Calu3 (cell line): ENCODE measurements around the gene SART1. TPM values are rescaled to one million over a fixed set of nuclear protein-coding genes. Genes with fewer than 3 reads are reported as not detected.
"Not testable (repeated sequence)": the region's sequence is repeated elsewhere in the genome, so short reads cannot be mapped to it uniquely, and the experiment has no call there.

ENCODE experiments used
- BruUV-seq: library from RNA; stranded (reverse); fragments of 400-500 nt; replicated peaks from 2 replicates; lab custom pipeline; 2021; lab: Mats Ljungman, UMichigan
- CTCF ChIA-PET: fragments of 300-600 bp; sonication (Branson Sonifier 250); formaldehyde crosslinking; loops from one replicate; lab custom pipeline; 2022; ENCODE audit warnings: antibody characterized with exemption; lab: Charles Lee
- DNase-seq: peaks from one replicate; pipeline ENCODE4 v3.0.0; 2022
- H3K27ac Mint-ChIP-seq: one replicate; pipeline ENCODE4 v1.8.0; 2022; ENCODE audit warnings: mixed read lengths; ENCODE audit not compliant: unreplicated experiment
- H3K27me3 Mint-ChIP-seq: one replicate; pipeline ENCODE4 v1.8.0; 2022; ENCODE audit warnings: mixed read lengths; ENCODE audit not compliant: unreplicated experiment
- H3K36me3 Mint-ChIP-seq: one replicate; pipeline ENCODE4 v1.8.0; 2022; ENCODE audit warnings: mild to moderate bottlenecking, moderate library complexity, mixed read lengths; ENCODE audit not compliant: insufficient read depth, unreplicated experiment
- H3K4me1 Mint-ChIP-seq: one replicate; pipeline ENCODE4 v1.8.0; 2022; ENCODE audit warnings: mild to moderate bottlenecking, low read depth, mixed read lengths; ENCODE audit not compliant: unreplicated experiment
- H3K4me3 Mint-ChIP-seq: one replicate; pipeline ENCODE4 v1.8.0; 2022; ENCODE audit warnings: mild to moderate bottlenecking, low read depth, moderate library complexity, mixed read lengths; ENCODE audit not compliant: unreplicated experiment
- H3K9me3 Mint-ChIP-seq: one replicate; pipeline ENCODE4 v1.8.0; 2022; ENCODE audit warnings: low read depth, mixed read lengths; ENCODE audit not compliant: unreplicated experiment
- intact Hi-C: fragments of 100-400 bp; cut with micrococcal nuclease; formaldehyde crosslinking; loops from one replicate; pipeline ENCODE4 v1.10.0; 2022; ENCODE audit not compliant: unreplicated experiment
- total RNA-seq: library from RNA; stranded (reverse); gene quantifications from 2 replicates; pipeline ENCODE4 v1.2.3, GENCODE V29; 2022
- TF ChIP-seq, protein P1 (sequence below): fragments of 200-600 bp; IDR thresholded peaks from one replicate; pipeline ENCODE4 v1.8.0; 2022; ENCODE audit warnings: antibody characterized with exemption; ENCODE audit not compliant: unreplicated experiment

The SART1 gene
- total RNA-seq, 1 experiment from 2014 or later, result 47.2 TPM

DNA sequence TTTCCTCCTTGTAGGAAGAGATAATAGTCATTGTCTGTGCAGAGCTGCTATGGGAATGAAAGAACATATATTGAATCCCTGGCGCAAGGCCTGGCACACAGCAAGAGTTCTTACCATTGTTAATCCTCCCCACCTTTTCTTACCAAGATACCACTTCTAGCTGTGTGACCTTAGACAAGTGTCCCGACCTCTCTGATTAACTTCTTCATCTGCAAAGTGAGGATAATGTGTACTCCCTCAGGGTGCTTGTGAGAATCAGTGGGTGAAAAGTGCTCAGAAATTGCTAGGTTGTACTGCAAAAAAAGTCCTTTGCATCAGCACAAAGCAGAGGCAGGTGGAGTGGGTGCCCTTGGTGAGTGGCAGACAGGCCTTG is 46.5 kb downstream of the SART1 start:
- CTCF ChIA-PET, result no interaction called here
- TF ChIP-seq, protein P1, sequence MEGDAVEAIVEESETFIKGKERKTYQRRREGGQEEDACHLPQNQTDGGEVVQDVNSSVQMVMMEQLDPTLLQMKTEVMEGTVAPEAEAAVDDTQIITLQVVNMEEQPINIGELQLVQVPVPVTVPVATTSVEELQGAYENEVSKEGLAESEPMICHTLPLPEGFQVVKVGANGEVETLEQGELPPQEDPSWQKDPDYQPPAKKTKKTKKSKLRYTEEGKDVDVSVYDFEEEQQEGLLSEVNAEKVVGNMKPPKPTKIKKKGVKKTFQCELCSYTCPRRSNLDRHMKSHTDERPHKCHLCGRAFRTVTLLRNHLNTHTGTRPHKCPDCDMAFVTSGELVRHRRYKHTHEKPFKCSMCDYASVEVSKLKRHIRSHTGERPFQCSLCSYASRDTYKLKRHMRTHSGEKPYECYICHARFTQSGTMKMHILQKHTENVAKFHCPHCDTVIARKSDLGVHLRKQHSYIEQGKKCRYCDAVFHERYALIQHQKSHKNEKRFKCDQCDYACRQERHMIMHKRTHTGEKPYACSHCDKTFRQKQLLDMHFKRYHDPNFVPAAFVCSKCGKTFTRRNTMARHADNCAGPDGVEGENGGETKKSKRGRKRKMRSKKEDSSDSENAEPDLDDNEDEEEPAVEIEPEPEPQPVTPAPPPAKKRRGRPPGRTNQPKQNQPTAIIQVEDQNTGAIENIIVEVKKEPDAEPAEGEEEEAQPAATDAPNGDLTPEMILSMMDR, result no peak
- Mint-ChIP-seq H3K27me3 (no peaks in the 10 kb centered on the region), H3K9me3 (no peaks in the 10 kb centered on the region), H3K36me3 (peaks cover 46% of the 10 kb centered on the region), H3K27ac (no peak overlapping the region), H3K4me3 (no peak overlapping the region), H3K4me1 (peaks cover 5% of the 10 kb centered on the region)
- intact Hi-C loops, result no loop called here
- BruUV-seq, result no TSS peak
- no peak for DNase-seq

DNA sequence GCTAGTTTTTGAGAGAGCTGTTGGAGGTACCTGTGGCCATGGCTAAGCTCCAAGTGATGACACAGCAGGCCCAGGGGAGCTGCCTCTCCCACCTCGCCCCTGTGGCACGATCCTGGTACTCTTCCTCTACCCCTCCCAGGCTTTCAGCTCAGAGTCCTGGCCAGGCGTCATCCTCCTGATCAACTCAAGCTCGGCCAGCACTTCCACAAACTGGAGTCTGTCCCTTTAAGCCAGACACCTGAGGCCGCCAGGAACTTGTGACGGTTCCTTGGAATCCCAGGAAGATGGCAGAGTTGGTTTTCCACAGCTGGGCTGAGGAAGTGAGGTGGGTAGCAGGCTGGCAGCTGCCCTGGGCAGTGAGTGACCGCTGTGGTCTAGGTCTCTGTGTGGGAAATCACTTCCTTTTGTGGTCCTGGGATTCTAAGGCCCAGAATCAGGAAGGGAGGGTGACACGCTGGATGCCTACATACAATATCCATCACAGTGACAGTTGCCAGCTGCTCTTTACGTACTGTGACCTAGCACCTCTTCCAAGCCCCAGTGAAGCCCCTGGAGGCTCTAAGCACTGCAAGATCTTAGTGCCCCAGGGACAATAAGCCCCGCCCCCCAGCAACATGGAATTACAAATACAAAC is 47.1 kb downstream of the SART1 start:
- Mint-ChIP-seq H3K4me1 (peaks cover 6% of the 10 kb centered on the region), H3K4me3 (no peak overlapping the region), H3K36me3 (peaks cover 41% of the 10 kb centered on the region), H3K27ac (no peak overlapping the region), H3K9me3 (no peaks in the 10 kb centered on the region), H3K27me3 (no peaks in the 10 kb centered on the region)
- DNase-seq, result no peak
- no TSS peak for BruUV-seq
- TF ChIP-seq, protein P1, result no peak
- intact Hi-C loops, result no loop called here
- CTCF ChIA-PET, result interaction anchor here (0.6 kb wide), 1 partner anchor 462 kb away, joined by 6 read pairs; no protein-coding TSS in a partner anchor

DNA sequence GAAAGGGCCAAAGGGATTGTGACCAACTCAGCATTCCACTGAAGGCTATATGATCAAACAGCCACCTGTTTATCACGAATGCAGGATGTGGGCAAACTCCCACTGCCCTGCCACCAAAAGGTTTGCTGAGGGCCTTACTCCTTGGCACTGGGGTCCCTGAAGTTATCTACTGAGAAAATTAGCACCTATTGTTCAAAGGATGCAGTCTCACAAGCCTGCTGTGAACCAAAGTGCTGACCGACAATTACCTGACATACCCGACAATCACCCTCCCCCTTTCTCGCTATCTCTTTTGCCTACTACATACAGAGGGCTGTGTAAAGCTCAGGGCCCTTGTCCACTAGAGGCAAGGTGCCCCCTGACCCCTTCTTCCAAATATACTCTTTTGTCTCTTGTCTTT is 48.5 kb downstream of the SART1 start:
- H3K9me3 Mint-ChIP-seq, CTCF ChIA-PET, H3K27me3 Mint-ChIP-seq, BruUV-seq, intact Hi-C loops, DNase-seq, H3K27ac Mint-ChIP-seq, H3K4me3 Mint-ChIP-seq: not testable (repeated sequence)
- Mint-ChIP-seq H3K36me3 (peaks cover 43% of the 10 kb centered on the region), H3K4me1 (peaks cover 17% of the 10 kb centered on the region)

DNA sequence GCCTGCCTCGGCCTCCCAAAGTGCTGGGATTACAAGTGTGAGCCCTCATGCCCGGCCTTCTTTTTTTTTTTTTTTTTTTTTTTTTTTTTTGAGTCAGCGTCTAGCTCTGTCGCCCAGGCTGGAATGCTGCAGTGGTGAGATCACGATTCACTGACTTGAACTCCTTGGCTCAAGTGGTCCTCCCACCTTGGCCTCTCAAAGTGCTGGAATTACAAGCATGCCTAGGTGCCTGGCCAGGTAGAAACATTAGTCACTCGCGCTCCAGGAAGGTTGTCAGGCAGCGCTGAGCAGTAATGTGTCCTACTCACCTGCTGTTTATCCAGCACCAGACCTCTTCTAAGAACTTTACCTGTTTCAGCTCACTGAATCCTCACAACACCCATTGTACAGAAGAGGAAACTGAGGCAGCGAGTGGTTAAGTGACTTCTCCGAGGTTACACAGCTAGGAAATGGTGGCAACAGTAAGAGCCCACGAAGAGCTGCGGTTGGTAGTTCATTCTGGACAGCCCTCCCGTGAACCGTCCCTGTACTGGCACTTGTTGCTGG is 49.8 kb downstream of the SART1 start:
- TF ChIP-seq, protein P1, result no peak
- H3K36me3 Mint-ChIP-seq, result peaks cover 43% of the 10 kb centered on the region
- BruUV-seq, result no TSS peak
- H3K9me3 Mint-ChIP-seq, result no peaks in the 10 kb centered on the region
- H3K4me1 Mint-ChIP-seq, result peaks cover 29% of the 10 kb centered on the region
- H3K27ac Mint-ChIP-seq, result peak overlapping the region; percentile 63
- peak; percentile 87 for DNase-seq
- intact Hi-C loops, result loop anchor here (1.0 kb wide), 1 partner anchor 9 kb away; the partner anchor contains the start of genes BANF1 and EIF1AD
- no peaks in the 10 kb centered on the region for H3K27me3 Mint-ChIP-seq
- CTCF ChIA-PET, result interaction anchor here (0.6 to 1.3 kb wide), 8 partner anchors 9 to 127 kb away, joined by 3 to 10 read pairs (median 4); partner anchors contain the start of genes BANF1, EIF1AD and SF3B2
- H3K4me3 Mint-ChIP-seq, result peak overlapping the region; percentile 57
